RWPE2 (cell line): ENCODE results near the gene CREB3L2.

ENCODE experiments used
- ATAC-seq: fragments of 200-7000 bp; cut with Tn5 transposase; 3 replicates; pipeline ENCODE4 v1.9.1; 2021; ENCODE audit warnings: low read depth
- DNase-seq: peaks from one replicate; pipeline ENCODE4 v3.0.0-alpha.2; 2020; ENCODE audit warnings: low spot score
- H3K27ac ChIP-seq: fragments of 450-650 bp; 2 replicates; pipeline ENCODE4 v1.5.1; 2017; ENCODE audit warnings: mild to moderate bottlenecking; ENCODE audit not compliant: poor library complexity, severe bottlenecking
- H3K27me3 ChIP-seq: fragments of 250-450 bp; sonication (Bioruptor Pico); 2 replicates; pipeline ENCODE4 v1.5.1; 2021; ENCODE audit warnings: mild to moderate bottlenecking, moderate library complexity; ENCODE audit not compliant: insufficient read depth, poor library complexity, severe bottlenecking
- H3K36me3 ChIP-seq: fragments of 250-450 bp; sonication (Bioruptor Pico); 2 replicates; pipeline ENCODE4 v1.5.1; 2020; ENCODE audit warnings: low read depth, mild to moderate bottlenecking, moderate library complexity
- H3K4me1 ChIP-seq: fragments of 250-450 bp; sonication (Bioruptor Pico); 2 replicates; pipeline ENCODE4 v1.5.1; 2021; ENCODE audit warnings: mild to moderate bottlenecking, moderate library complexity; ENCODE audit not compliant: insufficient read depth, poor library complexity, severe bottlenecking
- H3K4me3 ChIP-seq: fragments of 250-450 bp; sonication (Bioruptor Pico); 2 replicates; pipeline ENCODE4 v1.5.1; 2021; ENCODE audit warnings: mild to moderate bottlenecking, moderate library complexity; ENCODE audit not compliant: severe bottlenecking
- H3K9me3 ChIP-seq: fragments of 250-450 bp; sonication (Bioruptor Pico); 2 replicates; pipeline ENCODE4 v1.5.1; 2021; ENCODE audit warnings: mild to moderate bottlenecking, moderate library complexity; ENCODE audit not compliant: severe bottlenecking
- CTCF ChIP-seq: fragments of 450-650 bp; IDR thresholded peaks from one replicate; pipeline ENCODE4 v1.5.1; 2017; ENCODE audit warnings: mild to moderate bottlenecking, moderate library complexity; ENCODE audit not compliant: poor library complexity, severe bottlenecking

Gene CREB3L2

GRCh38 chr7:137893143-137893742 is 108.6 kb downstream of the CREB3L2 start:
- Histone ChIP-seq H3K9me3 (no peaks in the 10 kb centered on the region), H3K4me1 (no peaks in the 10 kb centered on the region), H3K4me3 (no peak overlapping the region), H3K27ac (no peak overlapping the region), H3K27me3 (no peaks in the 10 kb centered on the region), H3K36me3 (peaks cover 81% of the 10 kb centered on the region)
- no peak for ATAC-seq
- TF ChIP-seq CTCF: no peak
- DNase-seq: no peak

GRCh38 chr7:137891016-137891655 is 110.8 kb downstream of the CREB3L2 start:
- Histone ChIP-seq H3K9me3 (no peaks in the 10 kb centered on the region), H3K27me3 (no peaks in the 10 kb centered on the region)

GRCh38 chr7:137890449-137890921 is 111.4 kb downstream of the CREB3L2 start:
- TF ChIP-seq CTCF: no peak
- Histone ChIP-seq H3K4me1 (no peaks in the 10 kb centered on the region), H3K27ac (no peak overlapping the region), H3K27me3 (no peaks in the 10 kb centered on the region), H3K9me3 (no peaks in the 10 kb centered on the region), H3K4me3 (no peak overlapping the region), H3K36me3 (peaks cover 67% of the 10 kb centered on the region)
- DNase-seq: no peak
- no peak for ATAC-seq

More at GRCh38 chr7:137891016-137891655, 110.8 kb downstream of the CREB3L2 start:
- no peak for TF ChIP-seq CTCF
- H3K27ac ChIP-seq: no peak overlapping the region
- ATAC-seq: no peak
- no peak overlapping the region for H3K4me3 ChIP-seq
- no peak for DNase-seq
- no peaks in the 10 kb centered on the region for H3K4me1 ChIP-seq
- H3K36me3 ChIP-seq: peaks cover 67% of the 10 kb centered on the region

- H3K9me3 ChIP-seq: no peaks in the 10 kb centered on the region
- H3K27me3 ChIP-seq: no peaks in the 10 kb centered on the region
- peaks cover 60% of the 10 kb centered on the region for H3K36me3 ChIP-seq
- DNase-seq (no peak), ATAC-seq (no peak)
- no peak overlapping the region for H3K4me3 ChIP-seq
- TF ChIP-seq CTCF: no peak
- H3K27ac ChIP-seq: no peak overlapping the region
- H3K4me1 ChIP-seq: peaks cover 2% of the 10 kb centered on the region
Measured at GRCh38 chr7:137888241-137888640, 113.6 kb downstream of the CREB3L2 start.

GRCh38 chr7:137886746-137887145 is 115.1 kb downstream of the CREB3L2 start:
- ATAC-seq (no peak), DNase-seq (no peak)
- Histone ChIP-seq H3K27me3 (no peaks in the 10 kb centered on the region), H3K4me3 (no peak overlapping the region), H3K36me3 (peaks cover 60% of the 10 kb centered on the region), H3K9me3 (peaks cover 4% of the 10 kb centered on the region), H3K27ac (no peak overlapping the region), H3K4me1 (peaks cover 16% of the 10 kb centered on the region)
- TF ChIP-seq CTCF: no peak
